Left renal pelvis (tissue), 4 donors: ENCODE results near the gene KLHL26. TPM values are rescaled to one million over a fixed set of nuclear protein-coding genes. Genes with fewer than 3 reads are reported as not detected.

Experiments used
- DNase-seq, 4 donors: peaks; one replicate each; pipeline ENCODE4 v3.0.0-alpha.2; 2013; ENCODE audit warnings: low read depth in 4 of 4, low spot score in 3 of 4
- polyA plus RNA-seq, 4 donors: library from polyadenylated mRNA; unstranded; fragments of 120-200 nt; gene quantifications; one replicate each; pipeline ENCODE4 v1.2.1, GENCODE V29; 2013; ENCODE audit not compliant: insufficient read length in 4 of 4

Gene KLHL26
- polyA plus RNA-seq, 4 donors = 5.1 to 10.3 (median 6.4) TPM

GRCh38 chr19:18645035-18645511, 8.2 kb downstream of the KLHL26 start:
- no peak for DNase-seq

DNA sequence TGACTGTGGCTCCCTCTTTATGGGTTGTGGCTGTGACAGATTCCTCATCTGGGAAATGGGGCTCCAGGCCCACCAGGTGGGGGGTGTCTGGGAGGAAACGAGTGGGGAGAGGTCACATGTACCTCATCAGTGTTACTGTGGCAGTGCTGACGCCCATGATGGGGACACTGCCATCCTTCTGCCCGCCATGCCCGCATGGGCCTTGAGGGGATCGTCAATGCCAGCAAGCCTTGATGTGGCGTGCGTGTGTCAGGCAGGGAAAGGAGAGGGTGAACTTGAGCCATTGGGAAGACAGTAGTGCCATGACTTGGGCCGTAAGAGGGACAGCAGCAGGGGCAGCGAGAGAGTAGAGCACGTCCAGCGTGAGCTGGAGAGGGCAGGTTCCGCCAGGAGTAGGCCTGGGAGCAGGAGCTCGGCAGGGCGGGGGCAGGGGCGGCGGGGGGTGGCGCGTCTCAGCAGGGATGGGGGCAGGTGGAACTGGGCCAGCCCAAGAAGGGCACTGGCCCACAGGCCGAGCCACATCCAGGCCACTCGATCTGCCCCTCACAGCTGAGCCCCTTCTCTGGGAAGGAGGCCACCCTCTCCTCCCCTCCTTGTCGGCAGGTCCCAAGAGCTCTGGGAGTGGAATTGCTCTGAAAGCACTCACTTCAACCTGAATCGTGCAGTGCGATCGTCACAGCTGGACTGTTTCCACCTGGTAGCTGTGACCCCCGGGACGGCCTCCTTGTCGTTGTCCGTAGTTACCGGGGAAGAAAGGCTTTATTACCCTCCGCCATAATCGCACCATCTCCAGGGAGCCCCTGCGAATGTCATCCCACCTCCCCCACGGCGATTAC, 9.9 kb downstream of the KLHL26 start:
- DNase-seq = no peak

DNA sequence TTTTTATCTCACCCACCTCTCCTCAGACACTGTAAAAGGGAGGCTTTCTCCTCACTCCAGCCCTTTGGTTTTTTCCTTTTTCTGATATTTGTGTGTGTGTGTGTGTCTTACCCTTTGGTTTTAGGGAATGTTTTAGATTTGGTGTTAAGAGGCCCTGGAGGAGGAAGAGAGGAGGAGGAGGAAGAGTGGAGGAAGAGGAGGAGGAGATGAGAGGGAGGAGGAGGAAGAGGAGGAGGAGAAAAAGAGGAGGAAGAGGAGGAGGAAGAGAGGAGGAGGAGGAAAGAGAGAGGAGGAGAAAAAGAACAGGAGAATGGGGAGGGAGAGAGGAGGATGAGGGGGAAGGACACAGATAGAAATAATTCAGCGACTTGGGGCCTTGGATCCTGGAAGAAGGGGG, 10.5 kb downstream of the KLHL26 start:
- DNase-seq = no peak

DNA sequence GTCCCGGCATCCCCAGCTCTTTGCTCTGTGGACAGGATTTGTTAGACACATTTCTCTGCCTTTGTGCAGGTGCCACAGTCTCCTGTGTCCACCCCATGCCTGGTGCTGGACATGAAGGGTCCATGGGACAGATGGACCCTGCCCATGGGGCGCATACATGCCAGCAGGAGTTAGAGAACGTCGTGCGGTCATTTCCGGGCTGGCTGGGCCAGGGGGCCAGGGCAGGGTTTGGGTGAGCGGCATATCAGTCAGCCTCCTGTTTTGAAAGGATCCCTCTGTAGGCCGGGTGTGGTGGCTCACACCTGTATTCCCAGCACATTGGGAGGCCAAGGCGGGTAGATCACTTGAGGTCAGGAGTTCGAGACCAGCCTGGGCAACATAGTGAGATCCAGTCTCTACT, 11.0 kb downstream of the KLHL26 start:
- no peak for DNase-seq

DNA sequence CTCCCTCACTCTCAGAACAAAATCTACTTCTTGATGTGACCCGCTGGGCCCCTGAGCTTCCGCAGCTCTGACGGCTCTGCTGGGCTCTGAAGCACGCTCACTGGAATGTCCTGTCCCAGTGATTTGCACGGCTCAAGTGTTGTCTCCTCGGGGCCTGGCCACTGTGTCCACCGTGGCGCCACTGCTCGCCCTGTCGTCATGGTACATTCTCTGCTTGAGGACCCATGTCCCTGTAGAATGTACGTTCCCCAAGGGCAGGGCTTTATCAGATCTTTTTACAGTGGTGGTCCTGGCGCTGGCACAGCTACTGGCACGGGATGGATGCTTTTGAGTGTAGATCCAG, 12.1 kb downstream of the KLHL26 start:
- no peak for DNase-seq

GRCh38 chr19:18649371-18650020, 12.7 kb downstream of the KLHL26 start:
- DNase-seq = no peak

GRCh38 chr19:18650021-18650390, 13.2 kb downstream of the KLHL26 start:
- no peak for DNase-seq

- no peak for DNase-seq
These were observed 13.7 kb downstream of the KLHL26 start for GRCh38 chr19:18650468-18651041.

GRCh38 chr19:18651300-18651699, 14.5 kb downstream of the KLHL26 start:
- no peak for DNase-seq

DNA sequence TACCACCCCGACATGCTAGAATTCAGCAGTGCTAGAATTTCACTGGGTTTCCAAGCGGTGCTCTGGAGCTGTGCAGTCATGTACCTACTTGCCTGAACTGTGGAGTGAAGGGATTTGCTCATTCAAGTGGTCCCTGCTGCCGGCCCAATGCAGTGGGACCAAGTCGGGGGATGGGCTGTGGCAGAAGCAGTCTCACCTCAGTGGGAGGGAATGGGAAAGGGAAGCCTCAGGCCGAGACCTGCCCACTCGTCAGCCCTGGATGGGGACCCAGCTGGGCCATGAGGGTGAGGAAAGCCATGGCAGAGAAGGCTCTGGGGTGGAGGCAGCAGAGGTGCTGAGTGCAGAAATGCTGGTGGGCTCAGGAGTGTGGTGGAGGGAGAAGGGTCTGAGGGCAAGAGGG, 14.9 kb downstream of the KLHL26 start:
- DNase-seq = no peak

GRCh38 chr19:18653853-18654252, 17.0 kb downstream of the KLHL26 start:
- DNase-seq = no peak

DNA sequence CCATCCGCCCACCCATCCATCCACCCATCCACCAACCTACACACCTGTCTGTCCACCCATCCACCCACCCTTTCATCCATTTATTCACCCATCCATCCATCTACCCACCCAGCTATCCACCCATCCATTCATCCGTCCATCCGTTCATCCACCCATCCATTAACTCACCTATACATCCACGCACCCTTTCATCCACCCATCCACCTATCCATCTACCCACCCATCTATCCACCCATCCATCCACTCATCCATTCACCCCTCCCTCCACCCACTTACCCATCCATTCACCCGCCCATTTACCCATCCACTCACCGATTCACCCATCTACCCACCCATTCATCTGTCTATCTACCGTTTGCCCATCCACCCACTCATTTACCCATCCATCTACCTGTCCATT, 17.6 kb downstream of the KLHL26 start:
- DNase-seq = no peak

DNA sequence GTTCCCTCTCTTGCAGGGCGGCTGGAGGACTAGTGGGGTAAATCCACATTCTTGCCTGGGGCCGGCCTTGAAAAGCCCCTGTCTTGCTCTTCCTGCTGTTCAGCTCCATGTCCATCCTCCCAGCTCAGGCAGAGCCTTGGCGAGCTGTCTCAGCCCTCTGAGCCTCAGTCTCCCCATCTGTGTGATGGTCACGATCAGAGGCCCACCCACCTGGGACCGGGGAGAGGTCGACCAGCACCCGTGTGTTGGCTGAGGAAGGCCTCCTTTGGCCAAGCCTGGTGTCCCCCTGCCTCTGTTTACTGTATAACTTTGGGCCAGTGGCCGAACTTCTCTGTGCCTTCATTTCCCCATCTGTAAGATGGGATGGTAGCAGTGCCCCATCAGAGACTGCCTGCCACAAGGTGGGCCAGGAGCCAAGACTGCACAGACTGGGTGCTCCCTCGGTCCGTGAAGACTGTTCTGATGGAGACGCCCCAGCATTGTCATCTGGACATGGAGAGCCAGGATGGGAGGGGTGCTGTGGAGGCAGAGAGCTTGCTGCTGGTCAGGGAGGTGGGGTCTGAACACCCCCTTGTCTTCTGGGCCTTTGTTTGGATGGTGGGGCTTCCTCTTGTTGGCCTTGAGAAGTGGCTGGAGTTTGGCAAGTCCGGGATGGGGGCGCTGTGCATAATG, 18.5 kb downstream of the KLHL26 start:
- no peak for DNase-seq

DNA sequence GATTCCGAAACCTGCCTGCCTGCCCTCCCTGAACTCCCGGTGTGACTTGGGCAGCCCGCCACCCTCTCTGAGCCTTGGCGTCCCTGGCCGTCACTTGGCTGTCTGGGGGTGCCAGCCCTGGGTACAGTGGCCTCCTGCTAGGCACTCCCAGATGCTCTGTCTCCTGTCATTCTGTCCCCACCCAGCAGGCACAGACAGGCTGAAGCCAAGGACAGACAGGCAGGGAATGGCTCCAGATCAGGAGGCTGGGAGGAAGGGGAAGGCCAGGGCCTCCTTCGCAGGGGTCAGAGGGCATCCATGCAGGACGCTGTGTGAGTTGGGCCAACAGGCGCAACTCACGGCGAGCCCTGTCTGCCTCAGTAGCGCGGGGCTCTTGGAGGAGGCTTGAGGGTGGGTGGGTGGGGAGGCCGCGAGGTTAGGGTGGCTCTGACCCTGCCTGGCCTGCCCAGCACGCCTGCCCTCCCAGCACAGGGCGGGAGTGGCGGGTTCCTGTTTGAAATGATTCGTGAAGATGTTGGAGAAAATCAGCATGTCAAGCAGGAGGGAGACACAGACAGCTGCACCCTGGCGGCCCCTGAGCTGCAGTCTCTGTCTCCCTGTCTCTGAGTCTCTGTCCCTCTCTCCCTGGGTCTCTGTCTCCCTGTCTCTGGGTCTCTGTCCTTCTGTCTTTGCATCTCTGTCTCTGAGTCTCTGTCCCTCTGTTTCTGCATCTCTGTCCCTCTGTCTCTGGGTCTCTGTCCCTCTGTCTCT, 19.7 kb downstream of the KLHL26 start:
- DNase-seq = no peak

DNA sequence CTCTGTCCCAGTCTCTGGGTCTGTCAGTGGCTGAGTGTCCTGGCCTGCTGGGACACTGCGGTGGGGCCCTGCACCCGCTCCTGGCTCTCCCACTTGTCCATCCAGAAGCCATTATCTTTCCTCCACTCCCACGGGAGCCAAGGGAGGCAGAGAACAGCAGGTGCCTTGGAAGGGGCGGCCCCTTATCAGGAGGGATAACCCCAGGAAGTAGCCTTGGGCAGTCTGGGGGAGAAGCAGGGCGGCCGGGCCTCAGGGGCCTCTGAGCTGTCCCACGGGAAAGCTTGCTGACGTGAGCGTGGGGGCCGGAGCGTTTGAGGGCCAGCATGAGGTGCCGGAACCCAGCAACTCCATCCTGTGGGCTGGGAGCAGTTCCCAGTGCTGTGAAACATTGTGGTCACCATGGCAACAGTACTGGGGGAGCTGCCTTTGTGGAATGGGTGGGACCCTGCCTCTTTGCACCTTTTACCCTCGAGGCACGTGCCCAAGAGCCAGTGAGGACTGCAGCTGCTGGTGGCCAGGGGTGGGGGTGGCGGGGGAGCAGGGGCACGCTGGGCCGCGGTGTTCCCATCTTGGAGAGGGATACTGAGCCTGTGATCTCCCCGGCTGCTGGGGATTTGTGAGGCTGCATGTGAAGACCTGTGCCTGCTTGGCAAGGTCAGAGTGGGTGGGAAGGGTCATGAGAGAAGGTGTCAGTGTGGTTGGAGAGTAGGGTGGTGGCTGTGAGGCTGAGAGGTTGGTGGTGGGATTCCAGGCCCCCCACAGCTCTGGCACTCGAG, 20.9 kb downstream of the KLHL26 start:
- no peak for DNase-seq

DNA sequence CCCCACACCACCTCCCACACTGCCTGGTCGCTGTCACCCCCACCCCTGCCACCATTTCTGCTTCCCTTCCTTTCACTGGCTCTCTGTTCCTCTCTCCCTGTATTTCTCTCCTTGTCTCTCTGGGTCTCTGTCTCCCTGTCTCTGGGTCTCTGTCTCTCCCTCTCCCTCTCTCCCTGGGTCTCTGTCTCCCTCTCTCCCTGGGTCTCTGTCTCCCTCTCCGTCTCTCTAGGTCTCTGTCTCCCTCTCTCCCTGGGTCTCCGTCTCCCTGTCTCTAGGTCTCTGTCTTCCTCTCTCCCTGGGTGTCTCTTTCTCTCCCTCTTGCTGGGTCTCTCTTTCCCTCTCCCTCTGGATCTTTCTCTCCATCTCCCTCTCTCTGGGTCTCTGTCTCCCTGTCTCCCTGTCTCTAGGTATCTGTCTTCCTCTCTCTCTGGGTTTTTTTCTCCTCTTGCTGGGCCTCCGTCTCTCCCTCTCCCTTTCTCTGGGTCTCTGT, 21.6 kb downstream of the KLHL26 start:
- DNase-seq = no peak

GRCh38 chr19:18659281-18660050, 22.6 kb downstream of the KLHL26 start:
- no peak for DNase-seq

GRCh38 chr19:18660051-18660910, 23.5 kb downstream of the KLHL26 start:
- no peak for DNase-seq
